ENCODE results near the gene NDRG3.

DNA sequence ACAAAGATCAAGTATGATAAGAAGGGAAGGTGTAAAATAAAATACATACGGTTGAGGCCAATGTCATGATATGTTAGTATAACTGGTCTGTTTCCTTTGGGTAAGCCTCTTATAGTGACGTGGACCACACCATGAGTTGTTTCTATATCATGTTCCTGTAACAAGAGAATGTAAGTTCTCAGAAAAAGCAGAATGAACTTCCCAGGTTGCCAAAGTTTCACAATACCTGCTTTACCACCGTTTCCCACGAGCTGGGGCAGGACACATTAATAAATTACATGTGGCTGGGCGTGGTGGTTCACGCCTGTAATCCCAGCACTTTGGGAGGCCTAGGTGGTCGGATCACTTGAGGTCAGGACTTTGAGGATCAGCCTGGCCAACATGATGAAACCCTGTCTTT, 57.3 kb downstream of the NDRG3 start:
- TF ChIP-seq EP300 (IDR thresholded peaks at IDR 0.05): no peak
- TF ChIP-seq, protein P1, sequence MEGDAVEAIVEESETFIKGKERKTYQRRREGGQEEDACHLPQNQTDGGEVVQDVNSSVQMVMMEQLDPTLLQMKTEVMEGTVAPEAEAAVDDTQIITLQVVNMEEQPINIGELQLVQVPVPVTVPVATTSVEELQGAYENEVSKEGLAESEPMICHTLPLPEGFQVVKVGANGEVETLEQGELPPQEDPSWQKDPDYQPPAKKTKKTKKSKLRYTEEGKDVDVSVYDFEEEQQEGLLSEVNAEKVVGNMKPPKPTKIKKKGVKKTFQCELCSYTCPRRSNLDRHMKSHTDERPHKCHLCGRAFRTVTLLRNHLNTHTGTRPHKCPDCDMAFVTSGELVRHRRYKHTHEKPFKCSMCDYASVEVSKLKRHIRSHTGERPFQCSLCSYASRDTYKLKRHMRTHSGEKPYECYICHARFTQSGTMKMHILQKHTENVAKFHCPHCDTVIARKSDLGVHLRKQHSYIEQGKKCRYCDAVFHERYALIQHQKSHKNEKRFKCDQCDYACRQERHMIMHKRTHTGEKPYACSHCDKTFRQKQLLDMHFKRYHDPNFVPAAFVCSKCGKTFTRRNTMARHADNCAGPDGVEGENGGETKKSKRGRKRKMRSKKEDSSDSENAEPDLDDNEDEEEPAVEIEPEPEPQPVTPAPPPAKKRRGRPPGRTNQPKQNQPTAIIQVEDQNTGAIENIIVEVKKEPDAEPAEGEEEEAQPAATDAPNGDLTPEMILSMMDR (IDR thresholded peaks at IDR 0.05): no peak
- no peak for TF ChIP-seq POLR2A (IDR thresholded peaks at IDR 0.05)
